Cardiac muscle cell (in vitro differentiated cells and primary cell): ENCODE results near the gene PTPN13. TPM values are rescaled to one million over a fixed set of nuclear protein-coding genes. Genes with fewer than 3 reads are reported as not detected.
A peak's percentile ranks its signal among the peaks of the same experiment; 100 is the strongest.

ENCODE experiments used
- DNase-seq, 2 donors: peaks; one replicate each; pipeline versions ENCODE4 v3.0.0 to v3.0.0-alpha.2; 2010 to 2017; ENCODE audit warnings: low read depth in 1 of 2, low spot score in 1 of 2
- H3K27ac ChIP-seq: fragments of 200-600 bp; sonication (generic); 2 replicates; pipeline ENCODE4 v1.5.1; 2016
- H3K27me3 ChIP-seq: fragments of 200-600 bp; sonication (generic); 2 replicates; pipeline ENCODE4 v1.6.0; 2016; ENCODE audit warnings: control low read depth
- H3K36me3 ChIP-seq: fragments of 200-600 bp; sonication (generic); 2 replicates; pipeline ENCODE4 v1.5.1; 2016; ENCODE audit warnings: control low read depth
- H3K4me1 ChIP-seq: fragments of 200-600 bp; sonication (generic); 2 replicates; pipeline ENCODE4 v1.8.1; 2017; ENCODE audit warnings: low read depth, mild to moderate bottlenecking, mixed run types
- H3K4me3 ChIP-seq: fragments of 200-600 bp; sonication (generic); 2 replicates; pipeline ENCODE4 v1.5.1; 2016; ENCODE audit warnings: mild to moderate bottlenecking
- H3K9me3 ChIP-seq: fragments of 200-600 bp; sonication (generic); 2 replicates; pipeline ENCODE4 v1.5.1; 2017; ENCODE audit warnings: low read depth, mild to moderate bottlenecking, control low read depth
- CTCF ChIP-seq: IDR thresholded peaks from 2 replicates; pipeline ENCODE4 v1.5.1; 2012; ENCODE audit warnings: low read depth, mild to moderate bottlenecking, low read length
- polyA plus RNA-seq: library from polyadenylated mRNA; unstranded; fragments of >200 nt; fragmentation: Nextera tagmentation; extraction: Ambion mirVana; gene quantifications from 2 replicates; pipeline ENCODE4 v1.2.1, GENCODE V29; 2016
- total RNA-seq: library from RNA; depleted of rRNA; stranded (reverse); fragments of >200 nt; gene quantifications from 2 replicates; pipeline ENCODE4 v1.2.3, GENCODE V29; 2016

PTPN13 gene
- total and polyA plus RNA-seq, 2 experiments from 2014 or later, result 14.4 to 38.2 TPM

- peak in 1 of 2 donors; percentile 17 for DNase-seq
- Histone ChIP-seq H3K4me3 (no peak overlapping the region), H3K27me3 (no peaks in the 10 kb centered on the region), H3K4me1 (no peaks in the 10 kb centered on the region), H3K9me3 (no peaks in the 10 kb centered on the region), H3K27ac (no peak overlapping the region), H3K36me3 (no peaks in the 10 kb centered on the region)
- no peak for TF ChIP-seq CTCF
Observed at GRCh38 chr4:86554646-86555045, 39.5 kb upstream of the PTPN13 start.

DNA sequence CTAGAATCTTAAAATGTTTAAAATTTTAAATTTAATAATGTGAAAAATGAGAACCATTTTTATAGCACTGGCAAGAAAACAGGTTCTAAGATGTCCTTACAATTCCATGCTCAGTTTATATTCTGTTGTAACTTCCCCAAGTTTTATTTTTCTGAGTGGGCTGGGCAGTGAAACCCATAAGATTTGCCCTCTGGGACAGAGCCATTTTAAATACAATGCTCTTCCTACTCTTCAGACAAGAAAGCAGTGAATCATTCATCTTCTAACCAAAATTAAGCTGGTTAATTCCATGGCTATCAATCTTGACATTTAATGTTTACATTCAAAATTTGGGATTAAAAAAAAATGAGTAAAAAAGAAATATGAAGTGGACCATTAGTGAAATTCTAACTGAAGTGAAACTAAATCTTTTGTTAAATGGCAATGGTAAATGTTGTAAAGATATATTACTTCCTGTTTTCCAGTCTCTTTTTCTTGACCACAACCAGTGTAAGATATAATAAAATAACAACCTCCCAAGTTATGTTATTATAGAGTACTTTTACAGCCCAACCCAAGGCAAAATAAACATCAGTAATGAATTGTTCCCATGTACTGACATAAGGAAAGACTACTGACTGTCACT is 37.2 kb upstream of the PTPN13 start:
- Histone ChIP-seq H3K27ac (no peak overlapping the region), H3K4me1 (peaks cover 13% of the 10 kb centered on the region), H3K9me3 (no peaks in the 10 kb centered on the region), H3K27me3 (no peaks in the 10 kb centered on the region), H3K4me3 (no peak overlapping the region), H3K36me3 (no peaks in the 10 kb centered on the region)
- no peak for TF ChIP-seq CTCF
- DNase-seq, result no peak

DNA sequence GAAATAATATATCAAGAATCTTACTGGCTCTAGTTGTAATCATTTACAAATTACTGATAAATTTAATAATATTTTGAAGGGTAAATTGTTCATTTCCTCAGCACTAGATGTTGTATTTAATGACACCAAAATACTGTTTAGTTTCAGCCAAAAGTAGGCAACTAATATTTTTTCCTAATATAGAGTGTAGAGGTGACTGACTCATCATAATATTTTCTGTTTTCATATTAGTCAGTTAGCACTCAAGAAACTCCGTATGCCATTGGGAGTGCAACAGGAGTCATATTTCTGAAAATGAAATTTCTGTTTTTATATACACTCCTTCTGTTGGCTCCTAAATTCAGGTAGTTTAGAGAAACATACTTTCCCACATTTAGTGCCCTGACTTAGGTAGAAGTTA is 36.6 kb upstream of the PTPN13 start:
- TF ChIP-seq CTCF, result no peak
- H3K27ac ChIP-seq, result no peak overlapping the region
- no peaks in the 10 kb centered on the region for H3K36me3 ChIP-seq
- H3K9me3 ChIP-seq, result no peaks in the 10 kb centered on the region
- no peak overlapping the region for H3K4me3 ChIP-seq
- H3K27me3 ChIP-seq, result no peaks in the 10 kb centered on the region
- peaks cover 13% of the 10 kb centered on the region for H3K4me1 ChIP-seq
- no peak for DNase-seq

GRCh38 chr4:86558258-86558657 is 35.9 kb upstream of the PTPN13 start:
- H3K27ac ChIP-seq, result no peak overlapping the region
- H3K9me3 ChIP-seq, result no peaks in the 10 kb centered on the region
- H3K4me1 ChIP-seq, result peaks cover 13% of the 10 kb centered on the region
- no peak for TF ChIP-seq CTCF
- H3K36me3 ChIP-seq, result no peaks in the 10 kb centered on the region
- H3K4me3 ChIP-seq, result no peak overlapping the region
- DNase-seq, result no peak
- H3K27me3 ChIP-seq, result no peaks in the 10 kb centered on the region

DNA sequence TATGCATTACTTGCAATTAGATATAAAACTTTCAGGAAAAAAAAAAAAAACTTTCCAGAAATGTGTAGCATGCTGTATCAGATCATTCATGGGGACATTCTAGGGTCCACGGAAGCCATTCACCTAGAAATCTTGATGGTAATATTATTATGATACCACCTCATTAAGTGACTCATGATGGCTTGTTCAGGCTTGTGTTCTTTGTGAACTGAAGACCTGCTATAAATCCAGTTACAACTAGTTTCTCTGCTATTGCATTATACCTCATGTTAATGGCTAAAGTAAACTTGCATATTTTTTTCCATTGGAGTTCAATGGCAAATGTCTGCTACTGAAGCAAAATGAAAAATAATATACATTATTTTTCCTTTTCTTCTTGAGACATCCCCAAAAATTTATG is 35.3 kb upstream of the PTPN13 start:
- no peak for DNase-seq
- H3K27me3 ChIP-seq, result no peaks in the 10 kb centered on the region
- H3K4me1 ChIP-seq, result peaks cover 13% of the 10 kb centered on the region
- no peaks in the 10 kb centered on the region for H3K36me3 ChIP-seq
- no peak for TF ChIP-seq CTCF
- H3K4me3 ChIP-seq, result no peak overlapping the region
- H3K9me3 ChIP-seq, result no peaks in the 10 kb centered on the region
- H3K27ac ChIP-seq, result no peak overlapping the region

- Histone ChIP-seq H3K4me1 (peaks cover 13% of the 10 kb centered on the region), H3K36me3 (no peaks in the 10 kb centered on the region), H3K9me3 (no peaks in the 10 kb centered on the region), H3K4me3 (no peak overlapping the region), H3K27me3 (no peaks in the 10 kb centered on the region), H3K27ac (no peak overlapping the region)
- DNase-seq, result no peak
- no peak for TF ChIP-seq CTCF
Observed at GRCh38 chr4:86560447-86560846, 33.7 kb upstream of the PTPN13 start.
